ENCODE data around the gene C4A. TPM values are rescaled to one million over a fixed set of nuclear protein-coding genes. Genes with fewer than 3 reads are reported as not detected.
"Not testable (repeated sequence)": the region's sequence is repeated elsewhere in the genome, so short reads cannot be mapped to it uniquely, and the experiment has no call there.

The C4A gene
- total RNA-seq, 1 donor from 2014 or later: 26.2 TPM

GRCh38 chr6:31958741-31959739, 22.8 kb upstream of the C4A start, which contains the start of the genes NELFE and SKIC2:
Gene NELFE, minus strand, starts transcription at chr6:31958971. Its CDS starts 525 bp downstream, at chr6:31958446.
Gene SKIC2, plus strand, starts transcription at chr6:31959175. Its CDS starts 18 bp downstream, at chr6:31959193.
- DNase-seq (ENCODE audit: low spot score): peak; percentile 99

- no peak for DNase-seq (ENCODE audit: low spot score)
These were observed 20.2 kb upstream of the C4A start for GRCh38 chr6:31961616-31962015.

DNA sequence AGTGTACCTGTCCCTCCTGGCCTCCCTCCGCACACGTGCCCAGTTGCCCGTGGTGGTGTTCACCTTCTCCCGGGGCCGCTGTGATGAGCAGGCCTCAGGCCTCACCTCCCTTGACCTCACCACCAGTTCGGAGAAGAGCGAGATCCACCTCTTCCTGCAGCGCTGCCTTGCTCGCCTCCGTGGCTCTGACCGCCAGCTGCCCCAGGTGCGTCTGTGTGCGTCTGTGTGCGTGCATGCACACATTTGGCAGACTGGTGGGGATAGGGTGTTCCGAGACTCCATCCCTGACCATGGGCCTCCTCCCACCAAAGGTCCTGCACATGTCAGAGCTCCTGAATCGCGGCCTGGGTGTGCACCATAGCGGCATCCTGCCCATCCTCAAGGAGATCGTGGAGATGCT, 17.9 kb upstream of the C4A start:
- no peak for DNase-seq (ENCODE audit: low spot score)

GRCh38 chr6:31965700-31966099, 16.2 kb upstream of the C4A start:
- DNase-seq (ENCODE audit: low spot score): no peak

DNA sequence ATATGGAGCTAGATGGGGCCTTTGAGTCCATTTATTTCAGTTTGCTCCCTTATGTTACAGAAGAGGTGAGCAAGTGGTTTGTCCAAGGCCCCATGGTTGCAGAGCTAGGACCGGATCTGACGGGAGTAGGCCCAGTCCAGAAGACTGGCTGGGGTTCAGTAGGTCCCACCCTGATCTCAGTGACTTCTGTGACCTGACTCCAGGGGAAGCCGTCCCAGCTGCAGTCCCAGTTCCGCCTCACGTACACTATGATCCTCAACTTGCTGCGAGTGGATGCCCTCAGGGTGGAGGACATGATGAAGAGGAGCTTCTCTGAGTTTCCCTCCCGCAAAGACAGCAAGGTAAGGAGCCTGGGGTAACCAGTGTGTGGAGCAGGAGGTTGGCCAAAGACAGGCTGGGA, 15.4 kb upstream of the C4A start:
- DNase-seq (ENCODE audit: low spot score): no peak

DNA sequence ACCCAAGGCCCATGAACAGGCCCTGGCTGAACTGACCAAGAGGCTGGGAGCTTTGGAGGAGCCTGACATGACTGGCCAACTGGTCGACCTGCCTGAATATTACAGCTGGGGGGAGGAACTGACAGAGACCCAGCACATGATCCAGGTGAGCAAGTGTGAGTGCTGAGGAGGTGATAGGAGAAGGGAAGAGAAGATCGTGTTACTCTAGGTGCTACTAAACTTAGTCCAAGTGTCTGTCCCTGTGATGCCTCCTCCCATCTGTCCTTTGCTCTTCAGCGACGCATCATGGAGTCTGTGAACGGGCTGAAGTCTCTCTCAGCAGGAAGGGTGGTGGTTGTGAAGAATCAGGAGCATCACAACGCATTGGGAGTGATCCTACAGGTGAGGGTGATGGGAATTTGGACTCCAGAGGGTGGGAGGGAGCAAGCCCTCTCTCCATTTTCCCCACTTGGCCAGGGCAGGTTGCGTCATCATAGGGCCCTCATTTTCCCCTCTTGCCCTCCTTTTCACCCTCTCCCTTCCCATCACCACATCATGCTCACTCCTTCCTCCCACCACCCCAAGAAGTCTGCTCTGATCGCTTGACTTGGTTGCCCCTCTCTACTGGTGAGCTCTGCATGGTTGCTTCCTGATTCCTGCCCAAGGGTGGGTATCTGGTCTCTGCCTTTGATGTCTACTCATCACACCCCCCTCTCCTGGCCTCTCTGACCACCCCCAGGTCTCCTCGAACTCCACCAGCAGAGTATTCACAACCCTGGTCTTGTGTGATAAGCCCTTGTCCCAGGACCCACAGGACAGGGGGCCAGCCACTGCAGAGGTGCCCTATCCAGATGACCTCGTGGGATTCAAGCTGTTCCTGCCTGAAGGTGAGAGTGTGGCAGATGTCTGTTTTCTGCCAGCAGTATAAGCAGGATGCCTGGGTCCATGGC, 14.6 kb upstream of the C4A start:
- DNase-seq (ENCODE audit: low spot score): no peak

GRCh38 chr6:31967926-31968320, 13.9 kb upstream of the C4A start:
- DNase-seq (ENCODE audit: low spot score): no peak

DNA sequence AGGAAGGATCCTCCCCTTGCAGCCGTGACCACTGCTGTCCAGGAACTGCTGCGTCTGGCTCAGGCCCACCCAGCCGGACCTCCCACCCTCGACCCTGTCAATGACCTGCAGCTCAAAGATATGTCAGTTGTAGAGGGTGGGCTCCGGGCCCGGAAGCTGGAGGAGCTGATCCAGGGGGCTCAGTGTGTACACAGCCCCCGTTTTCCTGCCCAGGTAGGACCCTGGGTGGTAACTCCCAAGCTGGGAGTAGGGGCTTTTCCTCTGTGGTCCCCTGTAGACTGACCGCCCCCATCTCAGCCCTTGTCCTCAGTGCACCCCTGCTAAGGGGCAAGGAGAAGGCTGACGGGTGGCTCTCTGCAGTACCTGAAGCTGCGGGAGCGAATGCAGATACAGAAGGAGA, 13.5 kb upstream of the C4A start:
- no peak for DNase-seq (ENCODE audit: low spot score)

DNA sequence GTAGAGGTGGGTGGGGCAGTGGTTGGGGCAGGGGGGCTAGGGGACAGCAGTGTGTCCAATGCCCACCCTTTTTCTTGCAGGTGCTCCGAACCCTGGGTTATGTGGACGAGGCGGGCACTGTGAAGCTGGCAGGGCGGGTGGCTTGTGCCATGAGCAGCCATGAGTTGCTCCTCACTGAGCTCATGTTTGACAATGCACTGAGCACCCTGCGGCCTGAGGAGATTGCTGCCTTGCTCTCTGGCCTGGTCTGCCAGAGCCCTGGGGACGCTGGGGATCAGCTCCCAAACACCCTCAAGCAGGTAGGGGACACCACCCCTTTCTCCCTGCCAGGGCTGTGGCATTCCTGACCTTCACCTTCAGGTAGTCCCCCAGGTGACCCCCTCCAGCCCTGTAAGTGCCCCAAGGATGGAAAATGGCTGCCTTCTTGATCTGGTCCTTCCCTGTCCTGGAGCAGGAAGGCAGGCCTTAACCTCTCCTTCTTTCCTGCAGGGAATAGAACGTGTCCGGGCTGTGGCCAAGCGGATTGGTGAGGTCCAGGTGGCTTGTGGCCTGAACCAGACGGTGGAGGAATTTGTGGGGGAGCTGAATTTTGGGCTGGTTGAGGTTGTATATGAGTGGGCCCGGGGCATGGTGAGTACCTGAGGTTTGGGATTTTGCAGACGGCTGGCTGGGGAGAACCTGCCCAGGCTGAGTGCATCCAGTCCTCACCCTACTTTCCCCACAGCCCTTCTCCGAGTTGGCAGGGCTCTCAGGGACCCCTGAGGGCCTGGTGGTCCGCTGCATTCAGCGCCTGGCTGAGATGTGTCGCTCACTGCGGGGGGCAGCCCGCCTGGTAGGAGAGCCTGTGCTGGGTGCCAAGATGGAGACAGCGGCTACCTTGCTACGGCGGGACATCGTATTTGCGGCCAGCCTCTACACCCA, 12.8 kb upstream of the C4A start:
- no peak for DNase-seq (ENCODE audit: low spot score)

DNA sequence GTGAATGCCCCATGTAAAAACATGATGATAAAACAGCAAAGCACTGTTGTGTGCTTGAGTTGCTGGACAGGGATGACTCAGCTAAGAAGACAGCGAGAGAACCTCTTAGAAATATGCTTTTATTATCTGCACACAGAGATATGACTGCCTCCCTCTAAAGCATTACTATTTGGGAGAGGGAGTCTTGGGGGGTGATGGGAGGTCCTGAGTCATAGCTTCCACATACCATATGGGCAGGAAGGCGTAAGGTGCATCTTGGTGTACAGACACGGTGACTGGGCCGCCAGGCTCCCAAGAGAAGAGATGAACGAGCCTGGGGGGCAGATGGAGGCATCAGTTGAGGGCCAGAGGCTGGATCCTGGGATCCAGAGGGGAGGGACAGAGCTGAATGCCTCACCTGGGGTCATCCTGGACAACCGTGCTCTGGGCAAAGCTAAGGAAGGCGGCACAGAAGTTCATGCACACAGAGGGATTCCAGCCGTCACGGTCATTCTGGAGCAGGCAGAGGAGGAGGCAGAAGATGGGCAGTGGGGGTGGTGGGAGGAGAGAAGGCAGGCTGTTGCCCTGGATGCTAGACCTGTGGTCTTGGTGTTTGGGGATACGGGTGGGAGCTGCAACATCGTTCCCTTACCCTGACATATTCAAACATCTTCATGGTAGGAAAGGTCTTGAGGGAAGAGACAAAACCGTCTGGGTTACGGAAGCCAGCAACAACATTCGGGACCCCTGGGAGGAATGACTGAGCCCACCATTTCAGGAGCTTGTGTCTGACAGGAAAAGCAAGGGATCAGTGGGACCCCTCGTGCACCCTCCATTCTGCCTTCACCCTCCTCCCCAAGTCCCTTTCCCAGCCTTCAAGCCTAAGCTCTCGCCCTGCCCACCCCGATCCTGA, 11.9 kb upstream of the C4A start:
- no peak for DNase-seq (ENCODE audit: low spot score)

DNA sequence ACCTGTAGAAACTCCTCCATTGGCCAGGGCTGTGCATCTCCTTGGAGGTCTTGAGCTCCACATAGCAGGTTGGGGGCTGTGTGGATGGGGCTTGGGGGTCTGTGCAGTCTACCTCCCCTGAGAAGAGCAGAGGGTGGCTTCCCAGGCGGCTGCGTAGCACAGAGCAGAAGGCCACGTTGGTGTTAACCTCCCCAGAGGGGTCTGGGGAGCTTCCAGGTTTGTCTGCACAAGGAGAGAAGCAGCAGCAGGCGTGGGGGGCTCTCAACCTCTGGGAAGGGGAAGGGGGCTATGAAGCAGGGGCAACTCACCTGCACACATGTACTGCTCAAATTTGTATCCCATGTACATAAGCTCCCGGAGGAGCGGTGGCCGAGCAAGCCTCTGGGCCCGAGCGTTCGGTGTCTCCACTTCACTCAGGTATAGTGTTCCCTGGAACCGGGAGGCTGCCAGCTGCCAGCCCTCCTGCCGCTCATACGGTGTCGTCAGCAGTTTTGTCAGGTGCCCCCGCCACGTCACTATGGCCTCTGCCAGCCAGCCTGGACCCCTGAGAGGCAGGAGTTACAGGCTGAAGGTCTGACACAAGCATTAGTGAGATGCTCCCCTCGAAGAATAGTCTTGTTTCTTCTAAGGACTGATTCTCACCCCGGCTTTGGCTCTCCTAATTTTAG, 11.1 kb upstream of the C4A start:
- no peak for DNase-seq (ENCODE audit: low spot score)

DNA sequence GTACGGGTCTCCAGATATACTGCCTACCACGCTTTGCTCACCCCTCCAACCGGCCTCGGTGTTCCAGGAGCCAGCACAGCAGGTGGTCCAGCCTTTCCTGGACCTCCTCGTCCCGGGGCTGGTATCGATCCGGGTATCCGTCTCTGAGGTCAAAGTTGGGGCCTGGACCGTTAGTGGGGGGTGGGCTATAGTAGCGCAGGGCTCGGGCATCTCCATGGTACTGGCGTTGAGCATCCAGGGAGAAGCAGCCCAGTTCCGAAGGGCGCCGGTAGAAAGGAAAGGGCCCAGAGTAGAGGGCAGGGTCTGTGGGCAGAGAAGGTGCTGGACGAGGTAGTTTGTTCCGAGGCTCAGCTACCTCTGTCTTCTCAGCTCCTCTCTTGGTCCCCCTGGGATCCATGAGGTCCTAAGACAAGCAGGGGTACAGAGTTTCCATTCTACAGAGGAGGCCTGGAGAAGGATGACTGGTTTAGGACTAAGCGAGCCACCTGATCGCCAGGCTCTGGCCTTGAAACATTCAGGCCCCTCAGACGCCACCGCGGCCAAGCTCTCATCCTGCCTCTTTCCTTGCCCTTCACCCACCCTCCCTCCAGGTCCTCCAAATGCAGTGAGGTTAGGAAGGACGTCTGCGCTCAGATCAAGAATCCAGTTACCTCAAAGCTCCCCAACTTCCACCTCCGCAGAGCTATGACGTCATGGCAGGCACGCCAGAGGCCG, 10.4 kb upstream of the C4A start:
- peak; percentile 23 for DNase-seq (ENCODE audit: low spot score)

DNA sequence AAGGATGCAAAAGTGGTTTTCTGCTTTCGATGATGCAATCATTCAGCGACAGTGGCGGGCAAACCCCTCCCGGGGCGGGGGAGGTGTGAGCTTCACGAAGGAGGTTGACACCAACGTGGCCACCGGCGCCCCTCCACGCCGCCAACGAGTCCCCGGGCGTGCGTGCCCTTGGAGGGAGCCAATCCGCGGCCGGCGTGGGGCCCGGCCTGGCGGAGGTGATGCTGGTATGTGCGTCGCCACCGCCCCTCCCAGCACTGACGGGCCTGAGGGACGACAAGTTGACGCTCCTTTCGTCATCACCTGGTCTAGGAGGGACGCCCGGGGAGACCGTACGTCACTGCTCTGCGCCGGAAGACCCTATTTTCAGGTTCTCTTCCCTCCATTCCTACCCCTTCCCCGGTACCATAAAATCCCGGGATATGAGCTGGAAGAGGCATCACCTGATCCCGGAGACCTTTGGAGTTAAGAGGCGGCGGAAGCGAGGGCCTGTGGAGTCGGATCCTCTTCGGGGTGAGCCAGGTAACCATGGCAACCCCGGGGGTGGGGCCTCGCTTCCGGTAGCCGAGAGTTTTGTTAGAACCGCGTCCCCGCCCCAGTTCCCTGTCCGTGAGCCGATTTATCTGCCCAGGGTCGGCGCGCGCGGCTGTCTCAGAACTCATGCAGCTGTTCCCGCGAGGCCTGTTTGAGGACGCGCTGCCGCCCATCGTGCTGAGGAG, 9.7 kb upstream of the C4A start, which contains the start of gene DXO:
TSS of gene DXO (minus strand) at position 146 of the 716 bp plus-strand sequence. CDS start 463 bp downstream, outside the sequence.
- DNase-seq (ENCODE audit: low spot score): peak; percentile 99

- DNase-seq (ENCODE audit: low spot score): peak; percentile 65
These were observed 9.0 kb upstream of the C4A start for GRCh38 chr6:31972709-31973350.

GRCh38 chr6:31976065-31976464, 5.8 kb upstream of the C4A start:
- not testable (repeated sequence) for DNase-seq (ENCODE audit: low spot score)

- no peak for DNase-seq (ENCODE audit: low spot score)
These were observed 3.9 kb upstream of the C4A start for GRCh38 chr6:31977816-31978431.

GRCh38 chr6:31978831-31979230, 3.0 kb upstream of the C4A start:
- no peak for DNase-seq (ENCODE audit: low spot score)

All from umbilical cord (tissue), 2 donors.